Coronary artery (tissue), 2 donors: ENCODE data around the gene RNASEH2B.

Experiments used
- DNase-seq: peaks from one replicate; pipeline ENCODE4 v3.0.0-alpha.2; 2017; ENCODE audit warnings: low spot score
- H3K27ac ChIP-seq, 2 donors: fragments of 200-600 bp; sonication (generic); one replicate each; pipeline ENCODE4 v1.5.1; 2016 to 2019
- H3K4me3 ChIP-seq: fragments of 200-600 bp; sonication (generic); 2 replicates; pipeline ENCODE4 v1.5.1; 2016; ENCODE audit warnings: mild to moderate bottlenecking, moderate library complexity
- TF ChIP-seq, protein P1 (sequence below): fragments of 200-600 bp; sonication (generic); IDR thresholded peaks from one replicate; pipeline ENCODE4 v1.5.1; 2019; ENCODE audit warnings: antibody characterized with exemption

Gene RNASEH2B, protein sequence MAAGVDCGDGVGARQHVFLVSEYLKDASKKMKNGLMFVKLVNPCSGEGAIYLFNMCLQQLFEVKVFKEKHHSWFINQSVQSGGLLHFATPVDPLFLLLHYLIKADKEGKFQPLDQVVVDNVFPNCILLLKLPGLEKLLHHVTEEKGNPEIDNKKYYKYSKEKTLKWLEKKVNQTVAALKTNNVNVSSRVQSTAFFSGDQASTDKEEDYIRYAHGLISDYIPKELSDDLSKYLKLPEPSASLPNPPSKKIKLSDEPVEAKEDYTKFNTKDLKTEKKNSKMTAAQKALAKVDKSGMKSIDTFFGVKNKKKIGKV

DNA sequence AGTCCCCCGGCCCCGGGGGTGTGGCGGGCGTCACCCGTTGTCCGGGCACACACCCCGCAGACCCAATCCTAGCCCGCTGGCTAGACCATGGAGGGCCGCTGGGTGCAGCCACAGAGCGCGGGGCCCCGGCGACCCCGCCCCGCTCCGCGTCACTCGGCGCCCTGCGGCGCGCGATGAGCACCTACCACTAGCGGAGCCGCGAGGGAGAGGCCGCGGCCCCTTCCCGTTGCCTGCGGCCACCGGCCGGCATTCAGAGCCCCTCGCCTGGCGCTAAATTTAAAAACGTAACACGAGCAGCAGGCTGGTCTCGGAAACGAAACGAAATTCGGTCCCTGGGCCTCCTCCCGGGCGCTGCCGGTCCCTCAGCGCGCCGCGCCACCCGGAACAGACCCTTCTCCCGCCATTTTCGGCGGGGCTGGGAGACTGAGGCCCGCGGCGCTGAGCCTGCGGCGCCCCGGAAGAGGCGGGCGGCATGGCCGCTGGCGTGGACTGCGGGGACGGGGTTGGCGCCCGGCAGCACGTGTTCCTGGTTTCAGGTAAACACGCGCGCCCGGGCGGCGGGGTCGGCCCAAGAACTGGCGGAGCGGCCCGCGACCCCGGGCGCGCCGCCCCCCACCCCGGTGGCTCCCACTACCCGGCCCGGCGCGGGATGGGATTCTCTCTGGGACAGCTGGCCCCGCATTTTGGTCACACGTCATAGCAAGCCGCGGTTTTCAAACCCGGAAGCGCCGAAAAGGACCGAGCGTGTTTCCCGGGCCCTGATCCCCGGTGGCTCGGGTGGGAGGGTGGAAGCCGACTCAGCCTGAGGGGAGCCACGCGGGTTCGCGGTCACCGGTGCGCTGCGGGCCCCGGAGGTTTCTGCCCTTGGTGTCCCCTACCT, at the start of gene RNASEH2B:
Gene RNASEH2B, plus strand, starts transcription at position 187 of the 880 bp plus-strand sequence. Its CDS starts 286 bp downstream, at position 473.
- TF ChIP-seq, protein P1, sequence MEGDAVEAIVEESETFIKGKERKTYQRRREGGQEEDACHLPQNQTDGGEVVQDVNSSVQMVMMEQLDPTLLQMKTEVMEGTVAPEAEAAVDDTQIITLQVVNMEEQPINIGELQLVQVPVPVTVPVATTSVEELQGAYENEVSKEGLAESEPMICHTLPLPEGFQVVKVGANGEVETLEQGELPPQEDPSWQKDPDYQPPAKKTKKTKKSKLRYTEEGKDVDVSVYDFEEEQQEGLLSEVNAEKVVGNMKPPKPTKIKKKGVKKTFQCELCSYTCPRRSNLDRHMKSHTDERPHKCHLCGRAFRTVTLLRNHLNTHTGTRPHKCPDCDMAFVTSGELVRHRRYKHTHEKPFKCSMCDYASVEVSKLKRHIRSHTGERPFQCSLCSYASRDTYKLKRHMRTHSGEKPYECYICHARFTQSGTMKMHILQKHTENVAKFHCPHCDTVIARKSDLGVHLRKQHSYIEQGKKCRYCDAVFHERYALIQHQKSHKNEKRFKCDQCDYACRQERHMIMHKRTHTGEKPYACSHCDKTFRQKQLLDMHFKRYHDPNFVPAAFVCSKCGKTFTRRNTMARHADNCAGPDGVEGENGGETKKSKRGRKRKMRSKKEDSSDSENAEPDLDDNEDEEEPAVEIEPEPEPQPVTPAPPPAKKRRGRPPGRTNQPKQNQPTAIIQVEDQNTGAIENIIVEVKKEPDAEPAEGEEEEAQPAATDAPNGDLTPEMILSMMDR, result no peak
- peak; percentile 82 for DNase-seq
- H3K27ac ChIP-seq, result peak within 1 kb of the TSS; percentile 87 to 88
- H3K4me3 ChIP-seq, result peak within 1 kb of the TSS; percentile 85

DNA sequence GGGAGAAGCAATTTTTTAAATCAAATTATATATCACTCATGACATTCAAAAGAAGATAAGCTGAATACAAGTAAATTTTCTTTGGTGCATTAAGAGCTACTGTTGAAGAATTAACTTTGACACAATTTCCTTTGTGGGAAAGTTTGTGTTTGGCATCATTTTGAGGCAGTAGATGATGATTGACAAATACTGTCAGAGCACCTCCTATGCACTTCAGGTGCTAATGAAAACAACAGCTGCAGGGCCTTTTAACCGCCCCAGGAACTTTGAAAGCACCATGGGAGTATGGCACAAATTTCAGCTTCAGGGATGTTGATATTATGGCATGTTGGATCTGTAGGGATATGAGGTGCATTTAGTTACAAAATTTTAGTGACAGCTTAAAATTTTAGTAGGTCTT, 45.1 kb upstream of the RNASEH2B start:
- Histone ChIP-seq H3K27ac (no peak overlapping the region), H3K4me3 (no peak overlapping the region)
- no peak for DNase-seq
- TF ChIP-seq, protein P1, result no peak

DNA sequence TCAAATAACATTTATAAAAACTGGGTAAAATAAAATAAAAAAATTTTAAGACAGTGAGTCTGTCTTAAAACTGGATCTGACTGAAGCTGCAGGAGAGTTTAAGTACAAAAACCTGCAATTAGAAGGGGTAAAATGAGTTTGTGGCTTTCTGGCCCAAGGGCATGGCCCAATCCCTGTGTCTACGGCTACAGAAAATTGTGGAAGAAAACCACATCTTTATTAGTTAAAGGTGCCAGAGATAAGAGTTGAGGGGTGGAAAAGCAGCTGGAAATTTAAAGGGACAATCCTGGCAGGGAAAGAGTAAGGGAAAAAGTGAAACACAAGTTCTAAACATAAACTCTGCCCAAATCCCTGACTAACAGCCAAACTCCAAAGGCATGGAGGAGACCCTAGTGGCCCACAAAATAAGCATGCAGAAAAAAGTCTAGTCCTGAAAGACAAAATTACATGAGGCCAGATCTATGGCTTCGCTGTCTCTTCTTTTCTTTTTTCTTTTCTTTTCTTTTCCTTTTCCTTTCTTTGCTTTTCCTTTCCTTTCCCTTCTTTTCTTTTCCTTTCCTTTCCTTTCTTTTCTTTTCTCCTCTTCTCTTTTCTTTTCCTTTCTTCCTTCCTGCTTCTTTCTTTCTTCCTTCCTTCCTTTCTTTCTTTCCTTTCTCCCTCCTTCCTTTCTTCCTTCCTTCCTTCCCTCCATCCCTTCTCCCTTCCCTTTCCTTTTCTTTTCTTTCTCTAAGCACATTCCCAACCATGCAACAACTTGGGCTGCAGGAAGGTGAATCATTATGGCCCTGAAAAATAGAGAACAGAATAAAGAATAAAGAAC, 42.6 kb upstream of the RNASEH2B start:
- TF ChIP-seq, protein P1, result no peak
- no peak overlapping the region for H3K4me3 ChIP-seq
- DNase-seq, result no peak
- H3K27ac ChIP-seq, result no peak overlapping the region

DNA sequence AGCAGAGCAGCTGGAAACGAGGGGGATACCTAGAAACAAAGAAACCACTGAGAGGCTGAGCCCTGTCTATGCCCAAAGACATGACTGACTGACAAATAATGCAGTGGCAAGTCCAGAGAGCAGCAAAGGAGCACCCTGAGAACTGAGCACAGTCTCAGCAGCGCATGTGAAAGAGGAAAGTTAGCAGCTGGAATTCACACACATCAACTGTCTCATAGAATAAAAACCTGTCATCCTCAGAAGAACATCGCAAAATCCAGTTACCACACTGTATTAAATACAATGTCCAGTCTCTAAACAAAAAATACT, 42.0 kb upstream of the RNASEH2B start:
- Histone ChIP-seq H3K27ac (no peak overlapping the region), H3K4me3 (no peak overlapping the region)
- TF ChIP-seq, protein P1, result no peak
- no peak for DNase-seq

DNA sequence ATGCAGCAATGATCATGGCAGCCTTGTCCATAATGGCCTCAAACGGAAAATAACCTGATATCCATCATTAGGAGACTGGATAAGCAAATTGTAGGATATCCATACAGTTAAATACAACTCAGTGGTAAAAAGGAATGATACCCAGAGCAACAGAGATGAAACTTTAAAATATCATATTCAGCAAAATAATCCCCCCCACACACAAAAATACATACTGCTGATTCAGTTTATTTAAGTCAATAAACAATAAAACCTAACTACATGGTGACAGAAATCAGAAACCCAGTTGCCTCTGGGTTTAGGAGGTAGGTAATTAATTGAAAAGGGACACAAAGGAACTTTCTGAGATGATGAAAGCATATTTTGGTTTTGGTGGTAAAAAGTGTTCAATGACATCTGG, 38.2 kb upstream of the RNASEH2B start:
- Histone ChIP-seq H3K27ac (no peak overlapping the region), H3K4me3 (no peak overlapping the region)
- DNase-seq, result no peak
- TF ChIP-seq, protein P1, result no peak

DNA sequence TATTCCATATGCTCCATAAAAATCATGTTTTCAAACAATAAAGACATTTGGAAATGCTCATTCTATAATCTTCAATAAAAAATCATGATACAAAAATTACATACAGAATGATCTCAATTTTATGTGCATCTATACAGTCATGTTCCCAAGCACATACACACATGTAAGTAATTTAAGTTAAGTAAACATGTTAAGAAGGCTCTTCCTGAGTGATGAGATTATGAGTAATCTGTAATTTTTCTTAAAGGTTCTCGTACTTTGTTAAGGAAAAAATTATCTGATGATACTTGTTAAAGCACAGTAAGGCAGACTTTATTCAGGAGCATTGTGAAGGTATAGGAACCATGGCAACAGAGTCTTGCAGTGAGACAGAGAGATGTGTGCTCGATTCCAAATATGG, 36.1 kb upstream of the RNASEH2B start:
- DNase-seq, result no peak
- Histone ChIP-seq H3K27ac (no peak overlapping the region), H3K4me3 (no peak overlapping the region)
- TF ChIP-seq, protein P1, result no peak
